PFSK-1 (cell line): ENCODE results near the gene SIL1.

Experiments used
- REST ChIP-seq, 2 experiments: IDR thresholded peaks; 2 replicates each; pipeline versions ENCODE4 v1.6.1 to v1.8.0; 2011 to 2012; ENCODE audit warnings: low read depth in 2 of 2, low read length in 2 of 2, control low read depth in 1 of 2, inconsistent platforms in 1 of 2, mild to moderate bottlenecking in 1 of 2, moderate library complexity in 1 of 2; ENCODE audit not compliant: insufficient read depth in 1 of 2
- TAF1 ChIP-seq: IDR thresholded peaks from 2 replicates; pipeline ENCODE4 v1.6.1; 2012; ENCODE audit warnings: low read length, control low read depth, borderline replicate concordance; ENCODE audit not compliant: insufficient read depth

GRCh38 chr5:139019880-139020279 lies 178.3 kb downstream of the SIL1 start:
- TF ChIP-seq REST (IDR thresholded peaks at IDR 0.05; ENCODE audit: insufficient read depth in 1 of 2, low read depth in 2 of 2, low read length in 2 of 2) (no peak), TAF1 (no peak)
